SK-N-SH treated with all-trans-retinoic acid at 6 μM for 48 hours (cell line): ENCODE data around the gene CFD.

Experiments
- ATAC-seq: fragments of 200-7000 bp; cut with Tn5 transposase; 3 replicates; pipeline ENCODE4 v1.9.1; 2020; ENCODE audit warnings: mild to moderate bottlenecking, moderate library complexity
- BACH2 ChIP-seq: fragments of 250-450 bp; sonication (Bioruptor Pico); IDR thresholded peaks from 2 replicates; pipeline ENCODE4 v1.9.0; 2021; ENCODE audit warnings: mild to moderate bottlenecking, borderline replicate concordance
- CREB5 ChIP-seq: fragments of 250-450 bp; sonication (Bioruptor Pico); IDR thresholded peaks from 2 replicates; pipeline ENCODE4 v1.5.1; 2020; ENCODE audit warnings: low read depth, mild to moderate bottlenecking, moderate library complexity
- CSDC2 ChIP-seq: fragments of 250-450 bp; sonication (Bioruptor Pico); IDR thresholded peaks from 2 replicates; pipeline ENCODE4 v1.5.0; 2020; ENCODE audit warnings: mild to moderate bottlenecking, moderate library complexity
- ESRRG ChIP-seq: fragments of 250-450 bp; sonication (Bioruptor Pico); IDR thresholded peaks from 2 replicates; pipeline ENCODE4 v1.6.1; 2021; ENCODE audit warnings: mild to moderate bottlenecking
- GLIS3 ChIP-seq: fragments of 250-450 bp; sonication (Bioruptor Pico); IDR thresholded peaks from 2 replicates; pipeline ENCODE4 v1.5.0; 2020; ENCODE audit warnings: mild to moderate bottlenecking, moderate library complexity
- ISL1 ChIP-seq: fragments of 250-450 bp; sonication (Bioruptor Pico); IDR thresholded peaks from 2 replicates; pipeline ENCODE4 v2.1.2; 2022; ENCODE audit warnings: mild to moderate bottlenecking, moderate library complexity
- OSR1 ChIP-seq: fragments of 250-450 bp; sonication (Bioruptor Pico); IDR thresholded peaks from 2 replicates; pipeline ENCODE4 v1.8.0; 2022; ENCODE audit warnings: moderate library complexity, mild to moderate bottlenecking, inconsistent platforms
- SNAI2 ChIP-seq: fragments of 250-450 bp; sonication (Bioruptor Pico); IDR thresholded peaks from 2 replicates; pipeline ENCODE4 v1.5.0; 2020; ENCODE audit warnings: mild to moderate bottlenecking, moderate library complexity
- TCF4 ChIP-seq: fragments of 250-450 bp; sonication (Bioruptor Pico); IDR thresholded peaks from 2 replicates; pipeline ENCODE4 v1.8.0; 2021; ENCODE audit warnings: mild to moderate bottlenecking, moderate library complexity, borderline replicate concordance
- TOX ChIP-seq: fragments of 250-450 bp; sonication (Bioruptor Pico); IDR thresholded peaks from 2 replicates; pipeline ENCODE4 v1.8.0; 2021; ENCODE audit warnings: mild to moderate bottlenecking, moderate library complexity, borderline replicate concordance
- TSHZ2 ChIP-seq: fragments of 250-450 bp; sonication (Bioruptor Pico); IDR thresholded peaks from 2 replicates; pipeline ENCODE4 v1.5.0; 2020; ENCODE audit warnings: mild to moderate bottlenecking, moderate library complexity
- ZC3H10 ChIP-seq: fragments of 250-450 bp; sonication (Bioruptor Pico); IDR thresholded peaks from 2 replicates; pipeline ENCODE4 v1.5.1; 2021; ENCODE audit warnings: mild to moderate bottlenecking, moderate library complexity
- ZFP3 ChIP-seq: fragments of 250-450 bp; sonication (Bioruptor Pico); IDR thresholded peaks from 2 replicates; pipeline ENCODE4 v1.5.0; 2020; ENCODE audit warnings: mild to moderate bottlenecking, moderate library complexity
- ZNF565 ChIP-seq: fragments of 450-650 bp; formaldehyde crosslinking; conservative IDR thresholded peaks from 2 replicates; pipeline ENCODE4 v1.5.0; 2020; ENCODE audit warnings: low read depth, mild to moderate bottlenecking, moderate library complexity
- ZNF70 ChIP-seq: fragments of 450-650 bp; formaldehyde crosslinking; IDR thresholded peaks from 2 replicates; pipeline ENCODE4 v1.5.0; 2020; ENCODE audit warnings: mild to moderate bottlenecking, moderate library complexity
- ZNF8 ChIP-seq: fragments of 450-650 bp; formaldehyde crosslinking; IDR thresholded peaks from 2 replicates; pipeline ENCODE4 v1.5.0; 2020; ENCODE audit warnings: mild to moderate bottlenecking, moderate library complexity
- TF ChIP-seq, protein P1 (sequence below): fragments of 250-450 bp; sonication (Bioruptor Pico); IDR thresholded peaks from 2 replicates; pipeline ENCODE4 v1.8.0; 2021; ENCODE audit warnings: low read depth, mild to moderate bottlenecking, moderate library complexity, borderline replicate concordance

CFD gene

DNA sequence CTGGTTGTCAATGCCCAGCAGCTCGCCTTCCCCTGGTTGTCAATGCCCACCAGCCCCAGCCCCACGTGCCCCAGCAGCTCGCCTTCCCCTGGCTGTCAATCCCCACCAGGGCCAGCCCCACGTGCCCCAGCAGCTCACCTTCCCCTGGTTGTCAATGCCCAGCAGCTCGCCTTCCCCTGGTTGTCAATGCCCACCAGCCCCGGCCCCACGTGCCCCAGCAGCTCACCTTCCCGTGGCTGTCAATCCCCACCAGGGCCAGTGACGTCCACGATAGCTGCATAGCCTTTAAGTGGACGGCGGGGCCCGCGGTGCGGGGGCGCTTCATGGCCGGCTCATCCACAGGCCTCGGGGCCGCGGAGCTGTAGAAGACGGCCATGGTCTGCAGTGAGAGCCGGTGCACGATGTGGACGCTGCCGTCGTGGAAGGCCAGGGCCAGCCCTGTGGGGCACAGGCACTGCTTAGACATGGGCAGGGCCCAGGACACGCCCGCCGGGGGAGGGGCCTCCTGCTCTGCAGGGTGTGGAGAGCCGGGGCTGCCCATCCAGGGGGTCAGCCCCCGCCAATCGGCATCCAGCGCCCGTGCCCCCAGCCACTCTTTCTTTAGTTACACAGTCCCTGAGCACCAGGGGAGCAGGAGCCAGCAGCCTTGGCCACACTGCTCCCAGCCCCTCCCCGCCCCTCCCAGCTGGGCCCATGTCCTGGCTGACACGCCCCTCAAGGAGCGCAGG, 20.4 kb downstream of the CFD start:
- TF ChIP-seq BACH2 (no peak), TSHZ2 (CRISPR knock-in tag) (no peak), OSR1 (CRISPR knock-in tag) (no peak), ZNF565 (CRISPR knock-in tag) (no peak), ZC3H10 (CRISPR knock-in tag) (no peak), ESRRG (CRISPR knock-in tag) (no peak), GLIS3 (no peak), SNAI2 (CRISPR knock-in tag) (no peak)
- TF ChIP-seq, protein P1, sequence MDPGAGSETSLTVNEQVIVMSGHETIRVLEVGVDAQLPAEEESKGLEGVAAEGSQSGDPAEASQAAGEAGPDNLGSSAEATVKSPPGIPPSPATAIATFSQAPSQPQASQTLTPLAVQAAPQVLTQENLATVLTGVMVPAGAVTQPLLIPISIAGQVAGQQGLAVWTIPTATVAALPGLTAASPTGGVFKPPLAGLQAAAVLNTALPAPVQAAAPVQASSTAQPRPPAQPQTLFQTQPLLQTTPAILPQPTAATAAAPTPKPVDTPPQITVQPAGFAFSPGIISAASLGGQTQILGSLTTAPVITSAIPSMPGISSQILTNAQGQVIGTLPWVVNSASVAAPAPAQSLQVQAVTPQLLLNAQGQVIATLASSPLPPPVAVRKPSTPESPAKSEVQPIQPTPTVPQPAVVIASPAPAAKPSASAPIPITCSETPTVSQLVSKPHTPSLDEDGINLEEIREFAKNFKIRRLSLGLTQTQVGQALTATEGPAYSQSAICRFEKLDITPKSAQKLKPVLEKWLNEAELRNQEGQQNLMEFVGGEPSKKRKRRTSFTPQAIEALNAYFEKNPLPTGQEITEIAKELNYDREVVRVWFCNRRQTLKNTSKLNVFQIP (CRISPR knock-in tag) = no peak
- ATAC-seq = no peak; the same call in 2 of the 3 replicates

DNA sequence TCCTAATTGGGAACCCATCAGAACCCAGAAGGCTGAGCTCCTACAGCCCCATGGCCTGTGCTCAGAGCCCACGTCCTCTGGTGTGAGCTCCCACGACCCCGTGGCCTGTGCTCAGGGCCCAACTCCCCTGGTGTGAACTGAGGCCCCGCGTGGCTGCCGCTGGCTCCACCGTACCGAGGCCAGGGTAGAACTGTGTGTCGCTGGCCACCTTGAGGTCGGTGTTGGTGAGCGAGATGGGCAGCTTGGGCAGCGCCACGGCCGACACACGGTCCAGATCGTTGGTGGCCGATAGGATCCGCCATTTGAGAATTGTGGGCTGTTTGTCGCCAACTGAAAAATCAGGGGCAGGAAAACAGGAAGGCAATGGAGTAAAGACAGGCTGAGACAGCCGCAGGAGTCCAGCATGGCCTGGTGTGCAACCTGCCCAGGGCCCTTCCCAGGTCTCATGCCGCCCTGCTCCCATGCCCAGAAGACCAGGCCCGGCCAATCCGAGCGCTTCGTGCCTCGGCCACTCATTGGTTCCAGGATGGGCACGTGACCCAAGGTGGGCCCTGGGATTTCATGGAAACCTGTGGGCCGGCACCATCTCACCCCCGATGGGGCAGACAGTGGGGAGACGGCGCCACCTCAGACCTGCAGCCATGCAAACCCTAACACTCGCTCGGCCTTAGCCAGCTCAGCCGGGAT, 22.1 kb downstream of the CFD start:
- ATAC-seq = no peak
- no peak for TF ChIP-seq CREB5 (CRISPR knock-in tag)
- no peak for TF ChIP-seq ZFP3 (CRISPR knock-in tag)

DNA sequence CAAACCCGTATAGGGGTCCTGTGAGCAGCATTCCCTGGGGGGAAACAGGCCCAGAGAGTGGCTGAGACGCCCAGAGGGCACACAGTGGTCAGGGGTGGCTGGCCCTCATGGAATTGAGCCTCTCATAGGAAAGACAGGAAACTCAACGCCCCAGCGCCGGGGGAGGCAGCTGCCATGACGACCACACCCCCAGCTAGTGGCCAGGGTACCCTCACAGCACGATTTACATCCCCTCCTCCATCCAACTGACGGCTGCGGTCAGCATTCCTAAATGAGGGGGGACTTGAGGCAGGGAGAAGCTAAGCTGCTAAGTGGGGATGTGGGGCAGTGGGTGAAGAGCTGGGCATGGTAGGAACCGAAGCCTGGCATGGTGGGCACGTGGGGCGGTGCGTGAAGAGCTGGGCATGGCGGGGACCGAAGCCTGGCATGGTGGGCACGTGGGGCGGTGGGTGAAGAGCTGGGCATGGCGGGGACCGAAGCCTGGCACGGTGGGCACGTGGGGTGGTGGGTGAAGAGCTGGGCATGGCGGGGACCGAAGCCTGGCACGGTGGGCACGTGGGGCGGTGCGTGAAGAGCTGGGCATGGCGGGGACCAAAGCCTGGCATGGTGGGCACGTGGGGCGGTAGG, 23.5 kb downstream of the CFD start:
- TF ChIP-seq ZNF565 (CRISPR knock-in tag) = no peak
- TF ChIP-seq CREB5 (CRISPR knock-in tag) = no peak
- no peak for TF ChIP-seq ESRRG (CRISPR knock-in tag)
- TF ChIP-seq ISL1 (CRISPR knock-in tag) = no peak
- TF ChIP-seq BACH2 = no peak
- TF ChIP-seq CSDC2 (CRISPR knock-in tag) = no peak
- no peak for TF ChIP-seq TCF4 (CRISPR knock-in tag)
- TF ChIP-seq TOX (CRISPR knock-in tag) = no peak
- TF ChIP-seq TSHZ2 (CRISPR knock-in tag) = no peak
- TF ChIP-seq SNAI2 (CRISPR knock-in tag) = no peak
- no peak for TF ChIP-seq ZNF8 (CRISPR knock-in tag)
- TF ChIP-seq ZNF70 = no peak
- ATAC-seq = no peak
